ENCODE measurements around the gene RAPH1.

DNA sequence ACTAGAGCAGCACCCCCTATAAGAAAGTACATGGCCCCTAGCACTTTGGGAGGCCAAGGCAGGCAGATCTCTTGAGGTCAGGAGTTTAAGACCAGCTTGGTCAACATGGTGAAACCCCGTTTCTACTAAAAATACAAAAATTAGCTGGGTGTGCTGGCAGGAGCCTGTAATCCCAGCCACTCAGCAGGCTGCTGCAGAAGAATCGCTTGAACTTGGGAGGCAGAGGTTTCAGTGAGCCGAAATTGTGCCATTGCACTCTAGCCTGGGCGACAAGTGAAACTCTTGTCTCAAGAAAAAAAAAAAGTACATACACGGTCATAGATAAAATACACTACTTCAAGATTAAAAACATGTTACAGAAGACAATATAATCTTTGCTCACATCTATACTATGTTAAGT lies 63.8 kb downstream of the RAPH1 start:
- TF ChIP-seq, protein P1, sequence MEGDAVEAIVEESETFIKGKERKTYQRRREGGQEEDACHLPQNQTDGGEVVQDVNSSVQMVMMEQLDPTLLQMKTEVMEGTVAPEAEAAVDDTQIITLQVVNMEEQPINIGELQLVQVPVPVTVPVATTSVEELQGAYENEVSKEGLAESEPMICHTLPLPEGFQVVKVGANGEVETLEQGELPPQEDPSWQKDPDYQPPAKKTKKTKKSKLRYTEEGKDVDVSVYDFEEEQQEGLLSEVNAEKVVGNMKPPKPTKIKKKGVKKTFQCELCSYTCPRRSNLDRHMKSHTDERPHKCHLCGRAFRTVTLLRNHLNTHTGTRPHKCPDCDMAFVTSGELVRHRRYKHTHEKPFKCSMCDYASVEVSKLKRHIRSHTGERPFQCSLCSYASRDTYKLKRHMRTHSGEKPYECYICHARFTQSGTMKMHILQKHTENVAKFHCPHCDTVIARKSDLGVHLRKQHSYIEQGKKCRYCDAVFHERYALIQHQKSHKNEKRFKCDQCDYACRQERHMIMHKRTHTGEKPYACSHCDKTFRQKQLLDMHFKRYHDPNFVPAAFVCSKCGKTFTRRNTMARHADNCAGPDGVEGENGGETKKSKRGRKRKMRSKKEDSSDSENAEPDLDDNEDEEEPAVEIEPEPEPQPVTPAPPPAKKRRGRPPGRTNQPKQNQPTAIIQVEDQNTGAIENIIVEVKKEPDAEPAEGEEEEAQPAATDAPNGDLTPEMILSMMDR (optimal IDR thresholded peaks at IDR 0.05 in 1 of 3, IDR thresholded peaks at IDR 0.05 in 1 of 3, conservative IDR thresholded peaks at IDR 0.05 in 1 of 3; ENCODE audit: extremely low read depth in 1 of 3, insufficient read depth in 2 of 3, low read length in 3 of 3) = no peak
- TF ChIP-seq EZH2 (IDR thresholded peaks at IDR 0.05; ENCODE audit: low read length) = no peak
